Uterus (tissue), 2 donors: ENCODE results near the gene HOXD4.
A peak's percentile ranks its signal among the peaks of the same experiment; 100 is the strongest.

Experiments used
- CTCF ChIP-seq, 4 experiments: fragments of 200-600 bp in 2 of 4; fragments of 450-650 bp in 2 of 4; sonication (generic) in 2 of 4; IDR thresholded peaks; one replicate each; pipeline ENCODE4 v1.5.1; 2016 to 2019; ENCODE audit warnings: antibody characterized with exemption in 4 of 4, mild to moderate bottlenecking in 2 of 4, moderate library complexity in 1 of 4
- POLR2A ChIP-seq, 2 donors: fragments of 450-650 bp; IDR thresholded peaks; one replicate each; pipeline ENCODE4 v1.6.1; 2016; ENCODE audit warnings: antibody characterized with exemption in 2 of 2, mild to moderate bottlenecking in 1 of 2, moderate library complexity in 1 of 2

DNA sequence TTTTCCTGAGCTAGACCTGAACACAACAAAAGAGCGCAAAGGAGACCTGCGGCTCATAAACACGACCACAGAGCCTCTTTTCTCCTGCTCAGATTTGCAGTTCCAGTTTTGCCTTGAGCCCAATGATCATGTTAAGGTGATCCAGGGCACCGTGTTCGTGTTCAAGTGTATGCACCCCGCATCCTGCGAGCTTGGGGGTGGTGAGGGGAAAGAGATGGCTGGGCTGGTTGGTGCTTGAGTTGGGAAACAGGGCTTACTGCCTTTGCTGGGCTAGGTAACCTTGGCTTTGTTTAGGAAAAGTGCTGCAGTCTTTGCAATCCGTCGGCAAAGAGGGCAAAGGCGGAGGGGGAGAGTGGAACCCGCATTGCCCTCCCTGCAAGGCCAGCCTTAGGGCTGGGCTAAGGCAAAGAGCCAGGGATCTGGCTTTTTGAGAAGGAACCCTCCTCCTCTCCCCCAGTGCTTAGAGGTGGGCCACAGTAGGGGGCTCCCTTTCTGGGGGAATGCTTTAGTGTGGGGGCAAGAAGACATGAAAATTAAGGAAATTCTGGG, 33.5 kb upstream of the HOXD4 start:
- TF ChIP-seq CTCF (IDR thresholded peaks at IDR 0.05), result no peak
- peak in 1 of 2 donors; percentile 3 for TF ChIP-seq POLR2A (IDR thresholded peaks at IDR 0.05)
